Transverse colon (tissue), 4 donors: ENCODE data around the gene GSK3A. TPM values are rescaled to one million over a fixed set of nuclear protein-coding genes. Genes with fewer than 3 reads are reported as not detected.

Experiments
- DNase-seq: peaks from one replicate; pipeline ENCODE4 v3.0.0-alpha.2; 2019
- H3K27ac ChIP-seq, 4 donors: fragments of 200-600 bp; sonication (generic); 2 replicates each; pipeline ENCODE4 v1.5.1; 2016 to 2018; ENCODE audit warnings: inconsistent platforms in 4 of 4
- H3K27me3 ChIP-seq: fragments of 200-600 bp; sonication (generic); 2 replicates; pipeline ENCODE4 v1.5.1; 2017; ENCODE audit warnings: inconsistent platforms
- H3K36me3 ChIP-seq, 4 donors: fragments of 200-600 bp; sonication (generic); 2 replicates each; pipeline ENCODE4 v1.5.1; 2017 to 2019; ENCODE audit warnings: inconsistent platforms in 4 of 4
- H3K4me1 ChIP-seq, 4 donors: fragments of 200-600 bp; sonication (generic); 2 replicates each; pipeline ENCODE4 v1.5.1; 2017 to 2020; ENCODE audit warnings: inconsistent platforms in 4 of 4
- H3K4me3 ChIP-seq, 4 donors: fragments of 200-600 bp; sonication (generic); 1 replicate in 1 of 4; 2 replicates in 3 of 4; pipeline versions ENCODE4 v1.5.1 to v1.6.1; 2017 to 2019; ENCODE audit warnings: inconsistent platforms in 4 of 4
- H3K9me3 ChIP-seq, 2 donors: fragments of 200-600 bp; sonication (generic); 2 replicates each; pipeline ENCODE4 v1.5.1; 2017 to 2019; ENCODE audit warnings: inconsistent platforms in 2 of 2
- CTCF ChIP-seq, 5 experiments: fragments of 200-600 bp in 3 of 5; fragments of 450-650 bp in 2 of 5; sonication (generic) in 3 of 5; IDR thresholded peaks; 1 replicate in 2 of 5; 2 replicates in 3 of 5; pipeline ENCODE4 v1.5.1; 2016 to 2017; ENCODE audit warnings: antibody characterized with exemption in 5 of 5, inconsistent platforms in 3 of 5, mild to moderate bottlenecking in 2 of 5, moderate library complexity in 1 of 5
- EP300 ChIP-seq: sonication (generic); formaldehyde crosslinking; IDR thresholded peaks from one replicate; pipeline ENCODE4 v1.6.1; 2017; ENCODE audit warnings: antibody characterized with exemption, low read depth
- POLR2A ChIP-seq: fragments of 450-650 bp; IDR thresholded peaks from one replicate; pipeline ENCODE4 v1.6.1; 2016; ENCODE audit warnings: antibody characterized with exemption, mild to moderate bottlenecking, moderate library complexity
- POLR2AphosphoS5 ChIP-seq, 3 donors: sonication (generic); formaldehyde crosslinking; IDR thresholded peaks; one replicate each; pipeline ENCODE4 v1.6.1; 2016; ENCODE audit warnings: antibody characterized with exemption in 3 of 3
- WGBS, 2 donors: methylation state at CpG; one replicate each; pipeline ENCODE4 v1.1.5; 2018; ENCODE audit warnings: low coverage in 1 of 2; 5-methylcytosine and 5-hydroxymethylcytosine counted together
- in situ Hi-C, 4 donors: fragments of 200-750 bp; cut with MboI; loops; one replicate each; pipeline versions ENCODE4 v1.15.0 to v1.15.1; 2017; ENCODE audit warnings: low sequenced_read_pairs in 3 of 4, low pct_ligation_motif_present in 1 of 4, low pct_unique_long_range_greater_than_20kb in 1 of 4
- intact Hi-C: fragments of 100-400 bp; cut with DNase I; formaldehyde crosslinking; loops from one replicate; pipeline ENCODE4 v1.15.1; 2023; ENCODE audit warnings: low total_unique reads
- total RNA-seq, 4 donors: library from RNA; depleted of rRNA; stranded (reverse); fragments of >200 nt; gene quantifications; one replicate each; pipeline ENCODE4 v1.1.0, GENCODE V29; 2016

Gene GSK3A
- total RNA-seq, 4 donors from 2014 or later: 10.7 to 46.4 (median 31.0) TPM

GRCh38 chr19:42250183-42250665 is 7.8 kb upstream of the GSK3A start:
- 85% methylated on average over 15 of the region's 15 CpGs; no CpG with 5 or more reads in 1 of the 2 donors for WGBS, 2 donors
- H3K27ac ChIP-seq: peak overlapping the region; percentile 97 to 100 (median 99)

GRCh38 chr19:42249769-42250168 is 7.4 kb upstream of the GSK3A start:
- peaks cover 0 to 11% (median 3%) of the 10 kb centered on the region in 4 donors for H3K36me3 ChIP-seq
- H3K4me1 ChIP-seq: peaks cover 31 to 48% (median 43%) of the 10 kb centered on the region in 4 donors
- H3K9me3 ChIP-seq: no peaks in the 10 kb centered on the region
- intact Hi-C loops (no loop called here), in situ Hi-C loops (no loop called here)
- TF ChIP-seq POLR2A (no peak), POLR2AphosphoS5 (IDR thresholded peaks at IDR 0.05) (no peak), CTCF (IDR thresholded peaks at IDR 0.05) (no peak), EP300 (no peak)
- WGBS, 2 donors: 73 to 78% methylated on average over 3 to 6 of the region's 6 CpGs
- no peak overlapping the region for H3K4me3 ChIP-seq
- no peak for DNase-seq
- peak overlapping the region; percentile 97 to 100 (median 99) for H3K27ac ChIP-seq
- H3K27me3 ChIP-seq: no peaks in the 10 kb centered on the region

More at GRCh38 chr19:42250183-42250665, 7.8 kb upstream of the GSK3A start:
- peaks cover 0 to 11% (median 3%) of the 10 kb centered on the region in 4 donors for H3K36me3 ChIP-seq
- peaks cover 31 to 44% (median 38%) of the 10 kb centered on the region in 4 donors for H3K4me1 ChIP-seq
- H3K27me3 ChIP-seq: no peaks in the 10 kb centered on the region
- H3K9me3 ChIP-seq: no peaks in the 10 kb centered on the region
- peak overlapping the region in 1 of 4 donors; percentile 13 for H3K4me3 ChIP-seq
- intact Hi-C loops: no loop called here
- TF ChIP-seq CTCF (IDR thresholded peaks at IDR 0.05) (no peak), POLR2A (no peak), EP300 (no peak), POLR2AphosphoS5 (IDR thresholded peaks at IDR 0.05) (no peak)
- in situ Hi-C loops: no loop called here
- no peak for DNase-seq

- TF ChIP-seq CTCF (IDR thresholded peaks at IDR 0.05): no peak
- TF ChIP-seq POLR2A: no peak
- no peak for TF ChIP-seq EP300
- TF ChIP-seq POLR2AphosphoS5 (IDR thresholded peaks at IDR 0.05): no peak
- H3K27me3 ChIP-seq: no peaks in the 10 kb centered on the region
- intact Hi-C loops (no loop called here), in situ Hi-C loops (no loop called here)
- no peaks in the 10 kb centered on the region for H3K9me3 ChIP-seq
- peak overlapping the region in 1 of 4 donors; percentile 24 for H3K27ac ChIP-seq
- H3K4me3 ChIP-seq: no peak overlapping the region
- H3K36me3 ChIP-seq: peaks cover 0 to 11% (median 3%) of the 10 kb centered on the region in 4 donors
- 90 to 100% methylated on average over 3 to 36 of the region's 36 CpGs for WGBS, 2 donors
- no peak for DNase-seq
- peaks cover 31 to 49% (median 43%) of the 10 kb centered on the region in 4 donors for H3K4me1 ChIP-seq
Measured at GRCh38 chr19:42249149-42249750, 6.8 kb upstream of the GSK3A start.

- TF ChIP-seq POLR2AphosphoS5 (IDR thresholded peaks at IDR 0.05) (no peak), CTCF (IDR thresholded peaks at IDR 0.05) (no peak), EP300 (no peak), POLR2A (no peak)
- in situ Hi-C loops: no loop called here
- H3K4me3 ChIP-seq: no peak overlapping the region
- peak overlapping the region in 1 of 4 donors; percentile 82 for H3K27ac ChIP-seq
- no peaks in the 10 kb centered on the region for H3K9me3 ChIP-seq
- H3K36me3 ChIP-seq: peaks cover 0 to 11% (median 3%) of the 10 kb centered on the region in 4 donors
- no peak for DNase-seq
- H3K27me3 ChIP-seq: no peaks in the 10 kb centered on the region
- intact Hi-C loops: no loop called here
- peaks cover 31 to 57% (median 50%) of the 10 kb centered on the region in 4 donors for H3K4me1 ChIP-seq
- WGBS, 2 donors: 58 to 89% methylated on average over 2 to 41 of the region's 41 CpGs
Measured at GRCh38 chr19:42248270-42249148, 6.1 kb upstream of the GSK3A start.
